GM12892 (cell line): ENCODE measurements around the gene ZNF70. TPM values are rescaled to one million over a fixed set of nuclear protein-coding genes. Genes with fewer than 3 reads are reported as not detected.

Source experiments
- DNase-seq: peaks from one replicate; pipeline ENCODE4 v3.0.0; 2011; ENCODE audit not compliant: insufficient read length
- FAIRE-seq: peaks from 2 replicates; lab custom pipeline; 2011; peaks lifted over from hg19 to GRCh38; lab: Jason Lieb, UNC
- POLR2A ChIP-seq: IDR thresholded peaks from 2 replicates; pipeline ENCODE4 v1.6.1; 2011; ENCODE audit warnings: low read depth, low read length, control low read depth
- POLR2AphosphoS5 ChIP-seq: IDR thresholded peaks from 2 replicates; pipeline ENCODE4 v1.6.1; 2011; ENCODE audit warnings: low read depth, low read length, control low read depth
- TAF1 ChIP-seq: IDR thresholded peaks from 2 replicates; pipeline ENCODE4 v1.6.1; 2011; ENCODE audit warnings: low read depth, mild to moderate bottlenecking, control low read depth, low read length, borderline replicate concordance
- polyA plus RNA-seq: library from polyadenylated mRNA; unstranded; fragments of >200 nt; gene quantifications from one replicate; pipeline ENCODE4 v1.2.1, GENCODE V29; 2012; ENCODE audit warnings: missing spikeins, inconsistent platforms; ENCODE audit not compliant: missing spikeins

Gene ZNF70
- polyA plus RNA-seq = 2.1 TPM

DNA sequence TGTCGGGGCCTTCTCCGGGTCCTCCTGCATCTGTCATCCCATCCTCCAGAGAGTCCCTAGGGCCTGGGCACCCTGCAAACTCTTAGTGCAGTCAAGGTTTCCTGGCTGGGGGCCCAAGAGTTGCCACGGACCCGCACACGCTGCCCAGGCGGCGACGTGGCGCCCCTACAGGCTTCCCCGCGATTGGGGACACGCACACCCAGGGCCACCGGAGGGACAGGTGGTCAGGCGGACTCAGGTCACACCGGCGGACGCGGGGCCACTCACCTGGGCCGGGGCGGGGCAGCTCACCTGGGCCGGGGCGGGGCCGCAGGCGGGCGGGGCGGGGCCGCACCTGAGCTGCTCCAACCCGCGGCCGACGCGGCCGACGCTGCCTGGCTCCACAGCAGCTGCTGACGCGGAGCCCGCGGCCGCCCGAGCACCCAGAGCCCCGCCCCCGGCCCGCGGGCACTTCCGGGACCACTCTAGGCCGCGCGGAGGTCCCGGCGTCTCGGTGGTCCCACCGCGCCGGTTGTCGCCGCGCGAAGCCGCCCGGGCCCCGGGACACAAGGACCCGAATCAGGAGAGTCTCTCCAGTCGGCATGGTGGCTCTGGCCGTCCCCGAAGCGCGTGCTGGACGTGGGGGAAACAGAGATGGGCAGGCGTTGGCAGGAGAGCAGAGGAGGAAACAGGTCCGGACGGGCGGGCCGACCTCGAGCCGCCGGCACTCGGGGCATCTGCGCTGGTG, at the start of gene ZNF70:
Gene ZNF70 (minus strand): TSS at position 399 of the 727 bp plus-strand sequence. CDS start 5,972 bp downstream, outside the sequence.
- DNase-seq (peak; percentile 90), FAIRE-seq (peak; percentile 95)
- TF ChIP-seq TAF1 (peak; percentile 61; the same call in 1 of the 2 replicates), POLR2A (peak; percentile 71), POLR2AphosphoS5 (peak; percentile 60; the same call in 1 of the 2 replicates)

DNA sequence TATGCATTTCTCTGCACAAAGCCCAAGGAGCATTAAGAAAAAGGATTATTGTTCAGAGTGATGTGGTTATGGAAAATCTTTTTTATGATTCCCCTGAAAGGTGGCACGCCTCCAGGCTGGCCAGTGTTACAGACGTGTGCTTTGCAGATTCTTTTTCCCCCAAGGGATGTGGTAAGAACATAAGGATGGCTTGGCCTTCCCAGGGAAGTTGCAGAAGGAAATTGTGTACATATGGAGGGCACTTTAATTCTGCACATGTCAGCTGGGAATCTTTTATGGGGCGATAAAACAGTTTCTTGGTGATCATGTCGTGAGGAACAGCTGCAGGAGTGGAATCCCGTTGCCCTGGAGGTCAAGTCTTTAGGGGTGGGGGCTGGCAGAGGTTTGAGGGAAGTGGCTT, 45.5 kb upstream of the ZNF70 start:
- no peak for DNase-seq
- no peak for TF ChIP-seq POLR2AphosphoS5
- TF ChIP-seq POLR2A = no peak
- no peak for TF ChIP-seq TAF1
- FAIRE-seq = no peak

DNA sequence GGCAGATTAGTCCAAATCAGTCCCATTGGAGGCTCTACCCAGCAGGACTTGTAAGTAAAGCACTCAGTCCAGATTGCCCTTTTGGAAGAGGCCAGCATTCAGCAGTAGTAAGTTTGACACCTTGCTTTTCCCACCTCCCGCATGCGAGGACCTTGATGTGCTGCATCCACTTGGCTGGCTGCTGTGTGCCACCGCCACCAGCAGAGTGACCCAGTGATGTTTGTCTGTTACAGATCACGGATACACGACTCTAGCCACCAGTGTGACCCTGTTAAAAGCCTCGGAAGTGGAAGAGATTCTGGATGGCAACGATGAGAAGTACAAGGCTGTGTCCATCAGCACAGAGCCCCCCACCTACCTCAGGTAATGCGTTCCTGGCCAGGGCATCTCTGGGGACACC, 42.4 kb upstream of the ZNF70 start:
- FAIRE-seq (no peak), DNase-seq (no peak)
- no peak for TF ChIP-seq TAF1
- TF ChIP-seq POLR2A = no peak
- TF ChIP-seq POLR2AphosphoS5 = no peak

DNA sequence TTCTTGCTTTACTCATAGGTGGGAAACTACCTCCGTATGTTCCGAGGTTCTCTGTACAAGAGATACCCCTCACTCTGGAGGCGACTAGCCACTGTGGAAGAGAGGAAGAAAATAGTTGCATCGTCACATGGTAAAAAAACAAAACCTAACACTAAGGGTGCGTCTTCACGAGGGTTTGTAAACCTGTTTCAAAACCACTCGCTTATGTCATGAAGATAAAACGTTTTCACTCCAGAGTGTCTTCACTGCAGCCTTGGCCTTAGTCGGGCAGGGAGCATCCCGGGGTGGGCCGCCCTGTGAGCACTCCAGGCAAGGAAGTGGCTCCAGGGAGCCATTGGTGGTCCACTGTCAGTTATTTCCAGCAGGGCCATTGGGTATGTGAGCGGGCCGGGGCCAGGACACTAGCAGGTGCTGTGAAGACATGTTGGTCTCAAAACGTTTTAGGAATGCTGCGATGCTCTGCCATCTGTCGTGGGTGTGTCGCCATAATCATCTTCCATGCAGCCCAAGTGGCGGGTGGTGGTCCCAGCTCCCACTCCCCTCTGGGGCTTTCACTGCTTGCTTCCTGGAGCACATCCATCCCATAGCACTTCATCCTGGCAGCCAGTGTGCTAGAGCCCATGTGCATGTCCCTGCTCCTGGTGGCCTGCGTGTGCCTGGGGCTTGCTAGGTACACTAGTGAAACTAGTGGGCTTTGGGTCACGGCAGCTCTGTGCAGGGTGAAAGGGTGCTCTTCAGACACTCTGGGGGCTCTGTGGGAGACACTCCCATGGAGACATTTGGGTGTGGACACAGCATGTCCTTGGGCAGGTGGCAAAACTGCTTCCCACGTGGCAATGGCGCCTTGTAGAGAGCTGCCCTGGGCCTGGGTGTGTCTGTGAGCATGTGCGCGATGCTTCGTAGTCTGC, 41.1 kb upstream of the ZNF70 start:
- DNase-seq (no peak), FAIRE-seq (no peak)
- TF ChIP-seq POLR2AphosphoS5 = no peak

DNA sequence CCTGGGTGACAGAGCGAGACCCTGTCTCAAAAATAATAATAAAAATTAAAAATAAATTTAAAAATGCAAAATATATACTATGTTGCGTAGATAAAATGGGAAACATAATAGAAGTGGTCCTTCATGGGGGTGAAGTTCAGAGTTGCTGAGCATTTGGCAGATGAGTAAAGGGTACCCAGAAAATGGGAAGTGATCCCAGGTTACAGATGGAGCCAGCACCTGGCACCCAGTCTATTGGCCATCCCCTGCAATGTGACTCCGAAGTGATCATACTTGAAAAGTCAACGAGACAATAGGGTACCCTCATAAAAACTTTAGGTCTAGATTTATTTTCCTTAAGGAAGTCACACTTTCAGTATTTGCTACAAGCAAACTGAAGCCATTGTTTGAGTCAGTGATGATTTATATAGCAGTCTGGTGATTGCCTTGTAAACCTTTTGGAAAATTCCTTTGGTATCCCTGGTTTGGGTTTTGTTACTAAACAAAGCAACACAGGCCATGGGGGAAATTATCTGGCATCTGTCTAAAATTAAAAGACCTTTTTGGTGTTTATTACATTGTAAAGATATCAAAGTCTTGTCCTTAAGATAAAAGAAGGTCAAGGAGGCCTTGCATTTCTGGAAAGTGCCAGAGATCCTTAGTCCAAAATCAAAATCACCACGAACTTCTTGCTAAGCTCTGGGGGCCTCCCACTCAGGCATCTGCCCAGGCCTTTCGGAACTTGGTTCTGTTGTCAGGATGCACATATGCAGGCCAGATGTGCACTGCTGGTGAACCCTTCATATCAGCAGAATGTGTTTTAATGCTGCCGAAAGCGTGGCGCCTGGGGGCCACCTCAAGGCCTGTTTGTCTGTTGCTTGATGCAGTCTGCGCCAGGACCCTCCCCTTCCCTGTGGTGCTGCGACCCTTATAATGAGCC, 40.2 kb upstream of the ZNF70 start:
- FAIRE-seq (no peak), DNase-seq (no peak)
- TF ChIP-seq POLR2AphosphoS5 (no peak), TAF1 (no peak), POLR2A (no peak)

DNA sequence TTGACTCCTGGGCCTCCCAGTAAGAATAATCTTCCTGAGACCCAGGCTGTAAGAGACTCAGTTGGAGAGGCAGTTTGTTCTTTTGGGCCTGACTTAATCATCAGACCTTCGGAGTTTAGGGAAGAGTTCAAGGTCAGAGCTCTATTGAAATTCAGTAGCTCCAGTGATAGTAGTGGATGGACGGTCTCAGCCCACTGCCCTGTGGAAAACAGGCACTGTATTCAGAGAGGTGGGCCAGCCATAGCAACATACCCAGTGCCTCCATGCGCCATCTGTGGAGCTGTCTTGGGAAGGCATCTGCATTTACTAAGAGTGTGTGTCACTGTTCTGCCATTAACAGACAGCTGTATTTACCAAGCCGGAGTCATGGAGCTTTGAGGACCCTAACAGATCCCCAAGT, 38.7 kb upstream of the ZNF70 start:
- DNase-seq (no peak), FAIRE-seq (no peak)
- TF ChIP-seq POLR2AphosphoS5 (no peak), POLR2A (no peak), TAF1 (no peak)

DNA sequence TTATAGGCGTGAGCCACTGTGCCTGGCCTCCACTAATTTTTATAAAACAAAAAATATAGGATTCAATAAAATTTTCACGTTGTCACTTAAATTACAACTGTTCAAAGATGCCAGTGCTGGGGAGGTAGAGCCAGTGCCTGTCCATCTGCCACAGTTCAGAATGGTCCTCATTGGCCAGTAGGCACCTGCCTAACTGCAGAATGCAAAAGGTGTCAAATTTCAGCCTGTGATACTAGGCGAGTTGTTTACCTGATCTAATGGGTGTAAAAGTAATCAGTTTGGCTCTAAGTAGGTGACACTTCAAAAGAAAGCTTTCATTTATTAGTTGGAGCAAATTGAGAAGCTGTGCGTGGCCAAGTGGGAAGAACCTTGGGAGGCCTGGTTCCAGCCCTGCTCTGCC, 38.2 kb upstream of the ZNF70 start:
- no peak for DNase-seq
- FAIRE-seq = no peak
- TF ChIP-seq POLR2A (no peak), POLR2AphosphoS5 (no peak), TAF1 (no peak)

DNA sequence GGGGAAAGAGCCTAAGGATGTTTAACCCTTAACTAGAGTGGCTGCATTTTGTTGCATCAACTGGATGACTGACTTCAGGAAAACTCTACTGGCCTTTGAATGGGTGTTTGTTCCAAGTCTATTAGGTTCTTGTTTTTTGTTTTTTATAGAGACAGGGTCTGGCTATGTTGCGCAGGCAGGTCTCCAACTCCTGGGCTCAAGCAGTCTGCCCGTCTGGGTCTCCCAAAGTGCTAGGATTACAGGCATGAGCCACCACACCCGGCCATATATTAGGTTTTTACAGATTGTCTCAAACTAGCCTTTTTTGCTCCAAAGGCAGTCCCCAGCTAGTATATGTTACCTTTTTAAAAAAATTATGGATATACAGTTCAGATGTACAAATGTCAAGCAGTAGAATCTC, 37.0 kb upstream of the ZNF70 start:
- DNase-seq (no peak), FAIRE-seq (no peak)
- TF ChIP-seq TAF1 (no peak), POLR2AphosphoS5 (no peak), POLR2A (no peak)

DNA sequence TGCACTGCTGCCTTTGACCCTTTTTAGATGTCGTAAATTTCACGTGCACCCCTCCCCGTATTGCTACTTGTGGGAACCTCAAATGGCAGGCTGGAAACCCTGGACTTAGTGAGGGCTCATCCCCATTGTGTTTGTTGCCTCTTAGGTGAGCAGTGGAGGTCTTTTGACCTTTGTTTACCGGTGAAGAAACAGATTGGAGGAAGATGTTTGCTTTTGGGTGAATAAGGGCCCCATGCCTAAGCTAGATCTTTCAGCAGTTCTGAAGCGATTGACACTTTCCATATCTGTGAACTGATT, 36.6 kb upstream of the ZNF70 start:
- TF ChIP-seq POLR2AphosphoS5 = no peak
- TF ChIP-seq POLR2A = no peak
- TF ChIP-seq TAF1 = no peak
- DNase-seq (no peak), FAIRE-seq (no peak)

DNA sequence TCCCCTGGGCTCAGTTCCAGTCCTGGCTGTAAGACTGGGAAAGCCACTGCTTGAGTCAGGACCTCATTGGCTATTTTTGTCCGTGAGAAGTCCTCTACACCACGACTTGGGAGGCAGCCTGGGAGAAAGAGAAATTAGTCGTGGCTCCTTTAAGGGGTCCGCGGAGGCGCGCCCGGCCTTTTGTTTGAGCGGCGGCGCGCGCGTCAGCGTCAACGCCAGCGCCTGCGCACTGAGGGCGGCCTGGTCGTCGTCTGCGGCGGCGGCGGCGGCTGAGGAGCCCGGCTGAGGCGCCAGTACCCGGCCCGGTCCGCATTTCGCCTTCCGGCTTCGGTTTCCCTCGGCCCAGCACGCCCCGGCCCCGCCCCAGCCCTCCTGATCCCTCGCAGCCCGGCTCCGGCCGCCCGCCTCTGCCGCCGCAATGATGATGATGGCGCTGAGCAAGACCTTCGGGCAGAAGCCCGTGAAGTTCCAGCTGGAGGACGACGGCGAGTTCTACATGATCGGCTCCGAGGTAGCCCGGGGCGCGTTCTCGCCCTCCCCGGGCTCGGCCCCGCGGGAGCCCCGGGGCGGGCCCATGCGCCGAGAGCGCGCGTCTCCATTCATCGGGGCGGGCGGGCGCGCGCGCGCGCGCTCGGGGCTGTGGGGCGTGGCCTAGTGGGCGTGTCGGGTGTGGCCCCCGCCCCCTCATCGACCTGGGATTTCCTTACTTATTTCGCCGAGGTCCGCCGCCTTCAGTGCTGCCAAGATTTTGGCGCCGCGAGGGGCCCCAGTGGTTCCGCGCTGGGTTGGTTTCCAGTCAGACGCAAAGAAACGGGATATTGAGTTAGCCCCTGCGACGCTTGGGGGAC, 36.1 kb upstream of the ZNF70 start, which contains the start of gene SMARCB1:
Gene SMARCB1 (plus strand): TSS at position 215 of the 848 bp plus-strand sequence. CDS start 204 bp downstream, at position 419.
- FAIRE-seq (peak; percentile 96), DNase-seq (peak; percentile 97)
- peak; percentile 53; the same call in 1 of the 2 replicates for TF ChIP-seq TAF1
- peak; percentile 63; the same call in 1 of the 2 replicates for TF ChIP-seq POLR2AphosphoS5
- peak; percentile 80 for TF ChIP-seq POLR2A
